Nephron progenitor cell (in vitro differentiated cells): ENCODE data around the gene KRTAP21-1.

Source experiments
- DNase-seq: peaks from one replicate; pipeline ENCODE4 v3.0.0; 2021
- H3K27ac Mint-ChIP-seq: 2 replicates; pipeline ENCODE4 v1.8.0; 2021; ENCODE audit warnings: mild to moderate bottlenecking, moderate library complexity, mixed read lengths
- H3K27me3 Mint-ChIP-seq: 2 replicates; pipeline ENCODE4 v1.8.0; 2021; ENCODE audit warnings: mild to moderate bottlenecking, low read depth, mixed read lengths; ENCODE audit not compliant: poor library complexity
- H3K36me3 Mint-ChIP-seq: 2 replicates; pipeline ENCODE4 v1.8.0; 2021; ENCODE audit warnings: low read depth, mixed read lengths
- H3K4me1 Mint-ChIP-seq: 2 replicates; pipeline ENCODE4 v1.8.0; 2021; ENCODE audit warnings: mixed read lengths
- H3K4me3 Mint-ChIP-seq: 2 replicates; pipeline ENCODE4 v1.8.0; 2021; ENCODE audit warnings: mild to moderate bottlenecking, moderate library complexity, mixed read lengths
- H3K9me3 Mint-ChIP-seq: 2 replicates; pipeline ENCODE4 v1.8.0; 2021; ENCODE audit warnings: mild to moderate bottlenecking, moderate library complexity, mixed read lengths
- CTCF ChIP-seq: fragments of 200-600 bp; sonication (generic); IDR thresholded peaks from 2 replicates; pipeline ENCODE4 v1.5.0; 2021; ENCODE audit warnings: antibody characterized with exemption

The KRTAP21-1 gene

GRCh38 chr21:30718239-30718909, 36.9 kb downstream of the KRTAP21-1 start, which contains the start of gene KRTAP21-3:
TSS of gene KRTAP21-3 (minus strand) at chr21:30718777. CDS start at chr21:30718759, 18 bp downstream.
- Mint-ChIP-seq H3K4me3 (no peak within 1 kb of the TSS), H3K36me3 (peaks cover 5% of the 10 kb centered on the region), H3K27ac (no peak within 1 kb of the TSS), H3K4me1 (peaks cover 16% of the 10 kb centered on the region), H3K27me3 (no peaks in the 10 kb centered on the region), H3K9me3 (peaks cover 20% of the 10 kb centered on the region)
- no peak for TF ChIP-seq CTCF
- no peak for DNase-seq

- no peak overlapping the region for H3K27ac Mint-ChIP-seq
- peaks cover 32% of the 10 kb centered on the region for H3K9me3 Mint-ChIP-seq
- H3K4me3 Mint-ChIP-seq, result no peak overlapping the region
- H3K4me1 Mint-ChIP-seq, result peaks cover 16% of the 10 kb centered on the region
- no peaks in the 10 kb centered on the region for H3K27me3 Mint-ChIP-seq
- DNase-seq, result no peak
- no peak for TF ChIP-seq CTCF
- peaks cover 14% of the 10 kb centered on the region for H3K36me3 Mint-ChIP-seq
Measured at GRCh38 chr21:30717105-30717504, 38.1 kb downstream of the KRTAP21-1 start.

GRCh38 chr21:30714946-30715345, 40.3 kb downstream of the KRTAP21-1 start:
- no peak for DNase-seq
- Mint-ChIP-seq H3K27me3 (no peaks in the 10 kb centered on the region), H3K27ac (no peak overlapping the region), H3K4me3 (no peak overlapping the region), H3K4me1 (peaks cover 16% of the 10 kb centered on the region), H3K36me3 (peaks cover 21% of the 10 kb centered on the region), H3K9me3 (peaks cover 46% of the 10 kb centered on the region)
- TF ChIP-seq CTCF, result no peak

- peaks cover 21% of the 10 kb centered on the region for H3K36me3 Mint-ChIP-seq
- DNase-seq, result no peak
- H3K4me1 Mint-ChIP-seq, result peaks cover 13% of the 10 kb centered on the region
- TF ChIP-seq CTCF, result no peak
- no peaks in the 10 kb centered on the region for H3K27me3 Mint-ChIP-seq
- H3K9me3 Mint-ChIP-seq, result peaks cover 46% of the 10 kb centered on the region
- H3K27ac Mint-ChIP-seq, result peak overlapping the region; percentile 28
- no peak overlapping the region for H3K4me3 Mint-ChIP-seq
Measured at GRCh38 chr21:30714456-30714855, 40.8 kb downstream of the KRTAP21-1 start.

- peaks cover 8% of the 10 kb centered on the region for H3K4me1 Mint-ChIP-seq
- DNase-seq, result no peak
- TF ChIP-seq CTCF, result no peak
- no peaks in the 10 kb centered on the region for H3K27me3 Mint-ChIP-seq
- peaks cover 21% of the 10 kb centered on the region for H3K36me3 Mint-ChIP-seq
- no peak overlapping the region for H3K4me3 Mint-ChIP-seq
- H3K9me3 Mint-ChIP-seq, result peaks cover 46% of the 10 kb centered on the region
- no peak overlapping the region for H3K27ac Mint-ChIP-seq
Measured at GRCh38 chr21:30713766-30714165, 41.5 kb downstream of the KRTAP21-1 start.

GRCh38 chr21:30710499-30710898, 44.7 kb downstream of the KRTAP21-1 start:
- DNase-seq, result no peak
- no peak overlapping the region for H3K4me3 Mint-ChIP-seq
- peaks cover 46% of the 10 kb centered on the region for H3K9me3 Mint-ChIP-seq
- H3K27ac Mint-ChIP-seq, result no peak overlapping the region
- H3K4me1 Mint-ChIP-seq, result peaks cover 8% of the 10 kb centered on the region
- TF ChIP-seq CTCF, result no peak
- H3K27me3 Mint-ChIP-seq, result no peaks in the 10 kb centered on the region
- H3K36me3 Mint-ChIP-seq, result peaks cover 16% of the 10 kb centered on the region
